Measurements from ENCODE around the gene NPHS1. TPM values are rescaled to one million over a fixed set of nuclear protein-coding genes. Genes with fewer than 3 reads are reported as not detected.
A peak's percentile ranks its signal among the peaks of the same experiment; 100 is the strongest.

The NPHS1 gene
- total and polyA plus RNA-seq, 2 donors from 2014 or later = 0.25 to 39.7 TPM

DNA sequence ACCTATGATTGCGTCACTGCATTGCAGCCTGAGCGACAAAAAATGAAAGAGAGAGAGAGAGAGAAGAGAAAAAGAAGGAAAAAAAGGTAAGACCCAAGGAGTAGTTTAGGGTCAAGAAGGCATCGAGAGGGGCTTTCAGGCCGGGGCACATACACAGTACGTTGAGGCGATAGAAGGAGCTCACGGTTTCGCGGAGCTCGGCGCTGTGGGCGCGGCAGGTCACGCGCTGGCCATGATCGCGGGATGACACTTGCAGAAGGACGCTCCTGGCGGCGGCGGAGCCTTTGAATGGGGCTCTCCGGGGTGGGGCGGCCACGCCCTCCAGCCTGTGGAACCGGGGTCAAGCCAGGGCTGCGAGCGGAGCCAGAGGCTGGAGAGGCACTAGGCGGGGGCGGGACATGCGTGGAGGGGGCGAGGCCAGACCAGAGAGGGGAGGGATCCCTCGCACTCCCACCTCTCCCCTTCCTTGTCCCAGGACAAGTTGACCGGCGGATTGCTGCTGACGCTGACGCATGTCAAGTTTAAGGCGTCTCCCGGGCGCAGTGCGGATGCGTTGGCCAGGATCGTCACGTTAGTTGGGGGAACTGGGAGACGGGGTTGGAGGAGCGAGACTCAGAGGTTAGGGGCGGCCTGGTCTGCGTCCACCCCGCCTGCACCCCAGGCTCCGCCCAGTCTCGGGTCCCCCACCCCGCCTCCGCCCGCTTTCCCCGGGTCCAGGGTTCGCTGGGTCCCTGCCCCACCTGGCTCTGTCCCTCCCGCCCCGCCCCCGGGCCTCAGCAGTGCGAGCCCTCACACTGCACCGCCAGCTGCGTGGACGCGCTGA lies 6.9 kb downstream of the NPHS1 start:
- FAIRE-seq (no peak), DNase-seq (peak in 3 of 5 donors; percentile 27 to 62 (median 40))
- Histone ChIP-seq H3K4me3 (ENCODE audit: low read length in 3 of 3) (peak overlapping the region in 1 of 3 donors; percentile 4), H3K27ac (ENCODE audit: low read depth in 2 of 2, low read length in 2 of 2) (no peak overlapping the region), H3K4me1 (ENCODE audit: control insufficient read depth in 2 of 3, insufficient read depth in 2 of 3, low read depth in 1 of 3, low read length in 3 of 3) (peaks cover 0 to 5% (median 0%) of the 10 kb centered on the region in 3 donors), H3K27me3 (ENCODE audit: control insufficient read depth, insufficient read depth, low read length) (peaks cover 12% of the 10 kb centered on the region), H3K9ac (ENCODE audit: low read length in 3 of 3) (no peak overlapping the region), H3K9me3 (ENCODE audit: control insufficient read depth in 2 of 3, insufficient read depth in 1 of 3, low read length in 3 of 3) (no peaks in the 10 kb centered on the region), H3K36me3 (ENCODE audit: control insufficient read depth in 2 of 3, insufficient read depth in 3 of 3, low read length in 3 of 3) (no peaks in the 10 kb centered on the region)
- TF ChIP-seq, protein P1, sequence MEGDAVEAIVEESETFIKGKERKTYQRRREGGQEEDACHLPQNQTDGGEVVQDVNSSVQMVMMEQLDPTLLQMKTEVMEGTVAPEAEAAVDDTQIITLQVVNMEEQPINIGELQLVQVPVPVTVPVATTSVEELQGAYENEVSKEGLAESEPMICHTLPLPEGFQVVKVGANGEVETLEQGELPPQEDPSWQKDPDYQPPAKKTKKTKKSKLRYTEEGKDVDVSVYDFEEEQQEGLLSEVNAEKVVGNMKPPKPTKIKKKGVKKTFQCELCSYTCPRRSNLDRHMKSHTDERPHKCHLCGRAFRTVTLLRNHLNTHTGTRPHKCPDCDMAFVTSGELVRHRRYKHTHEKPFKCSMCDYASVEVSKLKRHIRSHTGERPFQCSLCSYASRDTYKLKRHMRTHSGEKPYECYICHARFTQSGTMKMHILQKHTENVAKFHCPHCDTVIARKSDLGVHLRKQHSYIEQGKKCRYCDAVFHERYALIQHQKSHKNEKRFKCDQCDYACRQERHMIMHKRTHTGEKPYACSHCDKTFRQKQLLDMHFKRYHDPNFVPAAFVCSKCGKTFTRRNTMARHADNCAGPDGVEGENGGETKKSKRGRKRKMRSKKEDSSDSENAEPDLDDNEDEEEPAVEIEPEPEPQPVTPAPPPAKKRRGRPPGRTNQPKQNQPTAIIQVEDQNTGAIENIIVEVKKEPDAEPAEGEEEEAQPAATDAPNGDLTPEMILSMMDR (IDR thresholded peaks at IDR 0.05; ENCODE audit: borderline replicate concordance, extremely low read depth, insufficient read depth) = no peak
- intact Hi-C loops (cut with DNase I) = no loop called here

DNA sequence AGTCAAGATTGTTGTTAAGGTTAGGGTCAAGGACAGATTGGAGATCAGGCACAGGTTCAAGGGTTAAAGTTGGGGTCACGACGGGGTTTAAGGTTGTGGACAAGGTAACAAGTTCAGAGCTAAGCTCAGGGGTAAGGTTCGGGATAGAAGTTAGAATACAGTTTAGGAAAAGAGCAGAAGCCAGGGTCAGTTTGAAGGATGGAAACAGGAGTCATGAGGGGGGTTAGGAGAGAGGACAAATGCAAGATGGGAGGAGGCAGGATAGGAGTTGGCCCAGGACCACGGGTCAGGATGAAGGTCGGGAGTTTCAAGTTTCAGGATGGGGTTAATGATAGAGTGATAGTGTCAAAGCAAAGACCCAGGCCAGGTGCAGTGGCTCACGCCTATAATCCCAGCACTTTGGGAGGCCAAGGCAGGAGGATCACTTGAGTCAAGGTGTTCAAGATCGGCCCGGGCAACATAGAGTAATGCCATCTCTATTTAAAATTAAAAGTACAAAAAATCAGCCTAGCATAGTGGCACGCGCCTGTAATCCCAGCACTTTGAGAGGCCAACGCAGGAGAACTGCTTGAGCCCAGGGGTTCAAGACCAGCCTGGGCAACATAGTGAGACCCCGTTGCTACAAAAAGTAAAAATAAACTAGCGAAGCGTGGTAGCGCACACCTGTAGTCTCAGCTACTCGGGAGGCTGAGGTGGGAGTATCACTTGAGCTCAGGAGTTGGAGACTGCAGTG lies 7.7 kb downstream of the NPHS1 start:
- H3K9me3 ChIP-seq (ENCODE audit: control insufficient read depth in 2 of 3, insufficient read depth in 1 of 3, low read length in 3 of 3) = no peaks in the 10 kb centered on the region
- H3K27me3 ChIP-seq (ENCODE audit: control insufficient read depth, insufficient read depth, low read length) = peaks cover 12% of the 10 kb centered on the region
- DNase-seq (no peak), FAIRE-seq (no peak)
- H3K9ac ChIP-seq (ENCODE audit: low read length in 3 of 3) = no peak overlapping the region
- peaks cover 0 to 5% (median 0%) of the 10 kb centered on the region in 3 donors for H3K4me1 ChIP-seq (ENCODE audit: control insufficient read depth in 2 of 3, insufficient read depth in 2 of 3, low read depth in 1 of 3, low read length in 3 of 3)
- H3K36me3 ChIP-seq (ENCODE audit: control insufficient read depth in 2 of 3, insufficient read depth in 3 of 3, low read length in 3 of 3) = no peaks in the 10 kb centered on the region
- H3K4me3 ChIP-seq (ENCODE audit: low read length in 3 of 3) = peak overlapping the region in 1 of 3 donors; percentile 4
- H3K27ac ChIP-seq (ENCODE audit: low read depth in 2 of 2, low read length in 2 of 2) = no peak overlapping the region
- TF ChIP-seq, protein P1 (IDR thresholded peaks at IDR 0.05; ENCODE audit: borderline replicate concordance, extremely low read depth, insufficient read depth) = no peak
- intact Hi-C loops (cut with DNase I) = no loop called here

DNA sequence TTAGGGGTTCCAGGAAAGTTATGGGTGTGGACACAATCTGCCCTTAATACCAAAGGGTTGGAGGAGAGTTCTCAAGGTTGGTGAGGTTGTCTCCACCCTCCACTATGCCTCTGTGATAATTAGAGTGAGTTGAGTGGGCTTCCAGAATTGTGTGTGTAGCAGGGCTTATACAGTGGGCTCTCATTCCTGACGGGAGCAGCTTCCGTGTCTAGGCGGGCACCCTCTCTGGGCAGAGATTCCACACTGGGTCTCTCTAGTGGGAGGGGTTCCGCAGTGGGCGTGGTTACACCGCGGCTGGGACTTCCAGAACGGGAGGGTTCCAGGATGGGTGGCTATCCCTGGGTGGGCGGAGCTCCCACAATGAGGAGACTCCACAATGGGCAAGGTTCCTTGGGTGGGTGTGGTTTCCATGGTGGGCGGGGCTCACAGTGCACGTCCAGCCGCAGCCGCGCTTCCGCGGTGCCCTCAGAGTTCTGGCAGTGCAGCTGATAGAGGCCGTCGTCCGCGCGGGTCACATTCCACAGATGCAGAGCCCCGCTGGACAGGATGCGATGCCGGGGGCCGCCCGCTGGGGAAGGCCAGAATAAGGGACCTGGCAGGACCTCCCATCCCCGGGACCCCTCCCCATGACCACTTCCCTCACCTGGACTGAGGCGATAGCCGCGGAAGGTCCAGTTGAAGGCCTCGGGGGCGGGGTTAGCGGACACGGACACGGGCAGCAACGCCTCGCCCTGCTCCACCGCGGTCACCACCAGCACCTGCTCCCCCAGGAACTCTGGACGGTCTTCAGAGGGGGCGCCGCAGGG lies 8.4 kb downstream of the NPHS1 start:
- H3K9me3 ChIP-seq (ENCODE audit: control insufficient read depth in 2 of 3, insufficient read depth in 1 of 3, low read length in 3 of 3) = no peaks in the 10 kb centered on the region
- peaks cover 0 to 5% (median 0%) of the 10 kb centered on the region in 3 donors for H3K4me1 ChIP-seq (ENCODE audit: control insufficient read depth in 2 of 3, insufficient read depth in 2 of 3, low read depth in 1 of 3, low read length in 3 of 3)
- peak in 3 of 5 donors; percentile 21 to 71 (median 53) for DNase-seq
- H3K9ac ChIP-seq (ENCODE audit: low read length in 3 of 3) = no peak overlapping the region
- TF ChIP-seq, protein P1 (IDR thresholded peaks at IDR 0.05; ENCODE audit: borderline replicate concordance, extremely low read depth, insufficient read depth) = no peak
- intact Hi-C loops (cut with DNase I) = no loop called here
- H3K27me3 ChIP-seq (ENCODE audit: control insufficient read depth, insufficient read depth, low read length) = peaks cover 12% of the 10 kb centered on the region
- H3K27ac ChIP-seq (ENCODE audit: low read depth in 2 of 2, low read length in 2 of 2) = no peak overlapping the region
- no peak overlapping the region for H3K4me3 ChIP-seq (ENCODE audit: low read length in 3 of 3)
- H3K36me3 ChIP-seq (ENCODE audit: control insufficient read depth in 2 of 3, insufficient read depth in 3 of 3, low read length in 3 of 3) = no peaks in the 10 kb centered on the region
- FAIRE-seq = no peak

All from kidney (tissue), 14 donors.